OCI-LY7 (cell line): ENCODE results near the gene PRSS8.

Experiments
- CTCF ChIP-seq: fragments of 200-600 bp; sonication (generic); conservative IDR thresholded peaks from 2 replicates; pipeline ENCODE4 v1.5.1; 2014; ENCODE audit warnings: mild to moderate bottlenecking, antibody characterized with exemption, low read length, moderate library complexity, mixed read lengths
- EZH2phosphoT487 ChIP-seq: fragments of 200-600 bp; sonication (generic); IDR thresholded peaks from 2 replicates; pipeline ENCODE4 v1.6.1; 2018; ENCODE audit warnings: low read depth, borderline replicate concordance, mild to moderate bottlenecking, mixed run types, antibody characterized with exemption, low read length, moderate library complexity, mixed read lengths

- TF ChIP-seq CTCF: no peak
- TF ChIP-seq EZH2phosphoT487: no peak
These were observed 6.6 kb downstream of the PRSS8 start for GRCh38 chr16:31128711-31129567.
